Activated CD8-positive, alpha-beta memory T cell treated with anti-CD3 and anti-CD28 coated beads, Interleukin-2, amount 10 ng/mL, durations not matched to agents 7 days and 5 days (primary cell): Measurements from ENCODE around the gene STARD9. TPM values are rescaled to one million over a fixed set of nuclear protein-coding genes. Genes with fewer than 3 reads are reported as not detected.

Experiments used
- ATAC-seq: fragments of 150-1000 bp; cut with Tn5 transposase; one replicate; pipeline ENCODE4 v1.10.0; 2021; ENCODE audit warnings: moderate library complexity
- CTCF ChIA-PET: fragments of 350-600 bp; sonication (Branson Sonifier 250); formaldehyde crosslinking; loops from one replicate; lab custom pipeline; 2021; ENCODE audit warnings: antibody characterized with exemption; lab: Charles Lee
- DNase-seq: peaks from one replicate; pipeline ENCODE4 v3.0.0-alpha.2; 2020
- H3K27ac Mint-ChIP-seq: one replicate; pipeline ENCODE4 v1.8.0; 2021; ENCODE audit warnings: mild to moderate bottlenecking, mixed read lengths
- H3K27me3 Mint-ChIP-seq: one replicate; pipeline ENCODE4 v1.8.0; 2021; ENCODE audit warnings: mixed read lengths
- H3K36me3 Mint-ChIP-seq: one replicate; pipeline ENCODE4 v1.8.0; 2021; ENCODE audit warnings: mild to moderate bottlenecking, mixed read lengths
- H3K4me1 Mint-ChIP-seq: one replicate; pipeline ENCODE4 v1.8.0; 2021; ENCODE audit warnings: mixed read lengths
- H3K4me3 Mint-ChIP-seq: one replicate; pipeline ENCODE4 v1.8.0; 2021; ENCODE audit warnings: mild to moderate bottlenecking, moderate library complexity, mixed read lengths
- H3K9me3 Mint-ChIP-seq: one replicate; pipeline ENCODE4 v1.8.0; 2022; ENCODE audit warnings: low read depth, mixed read lengths
- total RNA-seq, 2 experiments: library from RNA; stranded (reverse); gene quantifications; one replicate each; pipeline ENCODE4 v1.2.3, GENCODE V29; 2021

The STARD9 gene
- total RNA-seq, 2 experiments from 2014 or later = 9.6 to 20.8 TPM

DNA sequence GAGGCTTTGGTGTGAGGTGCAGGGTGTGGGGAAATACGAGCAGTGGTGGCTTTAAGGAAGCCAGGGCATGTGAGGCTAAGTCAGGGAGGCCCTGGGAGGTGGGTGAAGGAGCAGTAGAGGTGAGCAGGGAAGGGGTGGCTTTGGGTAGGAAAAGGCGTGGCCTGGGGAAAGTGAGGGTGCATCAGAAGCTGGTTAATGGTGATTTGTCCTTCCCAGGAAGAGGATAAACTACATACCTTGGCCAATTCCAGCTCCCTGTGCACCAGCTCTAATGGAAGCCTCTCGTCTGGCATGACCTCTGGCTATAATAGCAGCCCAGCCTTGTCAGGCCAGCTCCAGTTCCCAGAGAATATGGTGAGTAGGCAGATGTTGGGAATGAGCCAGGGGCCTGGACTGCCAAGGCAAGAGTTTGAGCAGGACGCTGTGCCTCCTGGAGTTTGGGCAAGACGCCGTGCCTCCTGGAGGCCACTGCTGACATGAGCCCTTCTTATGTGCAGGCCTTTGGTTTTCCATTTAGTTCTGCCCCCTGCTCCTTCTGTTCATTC is 120.2 kb downstream of the STARD9 start:
- no peak overlapping the region for H3K4me3 Mint-ChIP-seq
- H3K9me3 Mint-ChIP-seq = no peaks in the 10 kb centered on the region
- H3K4me1 Mint-ChIP-seq = peaks cover 19% of the 10 kb centered on the region
- ATAC-seq (no peak), DNase-seq (no peak)
- H3K36me3 Mint-ChIP-seq = peaks cover 11% of the 10 kb centered on the region
- CTCF ChIA-PET = interaction anchor here (1.1 kb wide), 1 partner anchor 9 kb away, joined by 3 read pairs; no protein-coding TSS in a partner anchor
- no peaks in the 10 kb centered on the region for H3K27me3 Mint-ChIP-seq
- H3K27ac Mint-ChIP-seq = no peak overlapping the region

DNA sequence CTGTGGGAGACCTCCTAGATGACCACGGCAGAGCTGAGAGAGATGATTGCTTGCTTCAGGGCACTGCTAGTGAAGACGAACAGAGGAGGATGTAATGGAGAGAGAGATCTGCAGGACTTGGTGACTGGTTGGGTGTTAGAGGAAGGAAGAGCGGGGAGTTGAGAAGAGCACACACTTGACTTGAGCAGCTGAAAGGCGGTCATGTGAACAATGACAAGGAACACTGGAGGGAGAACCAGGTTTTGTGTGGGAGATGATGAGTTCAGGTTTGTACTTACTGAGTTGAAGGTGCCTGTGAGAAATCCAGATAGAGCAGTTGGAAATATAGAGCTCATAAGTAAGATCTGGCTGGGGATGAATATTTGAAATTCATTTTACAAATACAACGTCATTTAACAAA is 121.2 kb downstream of the STARD9 start:
- no peak overlapping the region for H3K4me3 Mint-ChIP-seq
- H3K27me3 Mint-ChIP-seq = no peaks in the 10 kb centered on the region
- no peak overlapping the region for H3K27ac Mint-ChIP-seq
- ATAC-seq (no peak), DNase-seq (no peak)
- CTCF ChIA-PET = no interaction called here
- H3K9me3 Mint-ChIP-seq = no peaks in the 10 kb centered on the region
- peaks cover 17% of the 10 kb centered on the region for H3K36me3 Mint-ChIP-seq
- peaks cover 9% of the 10 kb centered on the region for H3K4me1 Mint-ChIP-seq

DNA sequence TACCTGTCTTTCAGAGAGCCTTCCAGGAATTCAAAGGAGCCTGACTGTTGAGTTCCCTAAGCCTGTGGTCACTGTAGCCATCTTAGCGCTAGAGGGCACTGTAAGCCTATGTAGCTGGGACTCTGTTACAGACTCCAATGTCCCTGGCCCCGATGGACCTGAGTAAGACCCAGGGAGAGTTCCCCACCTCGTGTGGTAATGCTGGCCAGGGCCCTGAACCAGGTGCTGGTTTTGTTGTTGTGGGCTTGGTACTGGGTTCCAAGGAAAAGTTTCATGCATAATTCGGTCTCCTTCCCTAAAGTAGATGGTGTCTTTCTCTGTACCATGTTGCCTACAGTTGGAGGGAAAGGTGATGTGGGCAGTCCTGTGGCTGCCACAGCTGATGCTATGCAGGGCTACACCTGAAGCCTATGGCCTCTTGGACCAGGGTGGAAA is 129.1 kb downstream of the STARD9 start:
- CTCF ChIA-PET = interaction anchor here (0.6 to 5.0 kb wide), 13 partner anchors 9 to 581 kb away, joined by 3 to 27 read pairs (median 4); partner anchors contain the start of genes CDAN1 and TTBK2
- Mint-ChIP-seq H3K27ac (no peak overlapping the region), H3K36me3 (peaks cover 11% of the 10 kb centered on the region), H3K4me3 (no peak overlapping the region), H3K27me3 (no peaks in the 10 kb centered on the region), H3K4me1 (no peaks in the 10 kb centered on the region), H3K9me3 (no peaks in the 10 kb centered on the region)
- DNase-seq (peak; percentile 77), ATAC-seq (peak; percentile 96)

DNA sequence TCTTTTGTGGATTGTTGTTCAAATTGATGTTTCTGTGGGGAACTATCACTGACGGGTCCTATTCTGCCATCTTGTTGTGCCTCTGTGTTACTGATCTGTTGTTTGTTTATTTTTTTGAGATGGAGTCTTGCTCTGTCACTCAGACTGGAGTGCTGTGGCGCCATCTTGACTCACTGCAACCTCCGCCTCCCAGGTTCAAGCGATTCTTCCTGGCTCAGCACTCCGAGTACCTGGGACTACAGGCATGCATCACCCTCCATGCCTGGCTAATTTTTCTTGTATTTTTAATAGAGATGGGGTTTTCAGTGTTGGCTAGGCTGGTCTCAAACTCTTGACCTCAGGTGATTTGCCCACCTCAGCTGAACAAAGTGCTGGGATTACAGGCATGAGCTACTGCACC is 129.9 kb downstream of the STARD9 start:
- CTCF ChIA-PET = interaction anchor here (1.0 to 5.0 kb wide), 6 partner anchors 32 to 580 kb away, joined by 4 to 27 read pairs (median 4); partner anchors contain the start of gene CDAN1

DNA sequence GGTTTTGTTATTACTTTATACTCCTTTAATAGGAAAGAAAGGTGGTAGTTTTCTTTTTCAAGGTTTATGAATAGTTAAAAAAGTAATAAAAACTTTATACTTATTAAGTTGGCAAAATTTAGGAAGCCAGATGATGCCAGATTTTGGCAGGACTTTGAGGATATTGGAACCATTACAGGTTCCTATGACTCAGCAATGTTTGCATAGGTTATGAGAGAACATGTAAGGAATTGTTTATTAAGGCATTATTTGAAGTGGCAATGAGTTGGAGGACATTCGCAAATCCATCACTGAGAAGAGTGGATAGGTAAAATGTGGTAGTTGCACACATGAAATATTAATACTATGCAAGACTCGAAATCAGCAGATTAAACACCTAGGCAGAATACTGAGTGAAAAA is 131.7 kb downstream of the STARD9 start:
- no peaks in the 10 kb centered on the region for H3K27me3 Mint-ChIP-seq
- no peak for ATAC-seq

More for the DNA sequence above, 129.9 kb downstream of the STARD9 start:
- H3K27ac Mint-ChIP-seq = no peak overlapping the region
- H3K9me3 Mint-ChIP-seq = no peaks in the 10 kb centered on the region
- no peaks in the 10 kb centered on the region for H3K4me1 Mint-ChIP-seq
- DNase-seq (no peak), ATAC-seq (no peak)
- no peaks in the 10 kb centered on the region for H3K27me3 Mint-ChIP-seq
- H3K36me3 Mint-ChIP-seq = peaks cover 7% of the 10 kb centered on the region
- no peak overlapping the region for H3K4me3 Mint-ChIP-seq

DNA sequence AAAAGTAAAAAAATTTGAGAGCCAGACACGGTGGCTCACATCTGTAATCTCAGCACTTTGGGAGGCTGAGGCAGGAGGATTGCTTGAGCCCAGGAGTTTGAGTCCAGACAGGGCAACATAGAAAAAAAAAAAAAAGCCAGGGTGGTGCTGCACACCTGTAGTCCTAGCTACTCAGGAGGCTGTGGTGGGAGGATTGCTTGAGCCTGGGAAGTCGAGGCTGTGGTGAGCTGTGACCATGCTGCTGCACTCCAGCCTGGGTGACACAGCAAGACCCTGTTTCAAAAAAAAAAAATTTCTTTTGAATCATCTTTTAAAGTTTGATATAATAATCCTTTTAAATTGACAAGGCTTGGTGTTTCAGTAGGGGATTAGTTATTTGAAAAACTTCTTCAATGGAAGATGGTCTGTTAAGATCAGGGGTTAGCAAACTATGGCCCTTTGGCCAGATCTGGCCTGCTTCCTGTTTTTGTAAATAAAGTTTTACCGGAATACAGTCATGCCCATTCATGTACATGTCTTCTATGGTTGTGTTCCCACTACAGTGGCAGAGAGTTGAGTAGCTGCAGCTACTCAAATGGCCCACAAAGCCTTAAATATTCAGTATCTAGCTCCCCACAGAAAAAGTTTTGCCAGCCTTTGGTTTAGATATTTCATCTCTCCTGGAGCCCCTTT is 132.6 kb downstream of the STARD9 start:
- no peaks in the 10 kb centered on the region for H3K27me3 Mint-ChIP-seq
- no peaks in the 10 kb centered on the region for H3K4me1 Mint-ChIP-seq
- no peak overlapping the region for H3K27ac Mint-ChIP-seq
- no peak overlapping the region for H3K4me3 Mint-ChIP-seq
- no peaks in the 10 kb centered on the region for H3K36me3 Mint-ChIP-seq
- CTCF ChIA-PET = interaction anchor here (1.4 to 5.0 kb wide), 2 partner anchors 219 to 496 kb away, joined by 3 to 27 read pairs; no protein-coding TSS in a partner anchor
- no peak for DNase-seq
- no peak for ATAC-seq
- no peaks in the 10 kb centered on the region for H3K9me3 Mint-ChIP-seq

More for the DNA sequence above, 131.7 kb downstream of the STARD9 start:
- no peak for DNase-seq
- H3K36me3 Mint-ChIP-seq = no peaks in the 10 kb centered on the region
- CTCF ChIA-PET = interaction anchor here (2.3 to 5.0 kb wide), 2 partner anchors 220 to 497 kb away, joined by 7 to 27 read pairs; no protein-coding TSS in a partner anchor
- H3K27ac Mint-ChIP-seq = no peak overlapping the region
- H3K9me3 Mint-ChIP-seq = no peaks in the 10 kb centered on the region
- no peaks in the 10 kb centered on the region for H3K4me1 Mint-ChIP-seq
- no peak overlapping the region for H3K4me3 Mint-ChIP-seq

DNA sequence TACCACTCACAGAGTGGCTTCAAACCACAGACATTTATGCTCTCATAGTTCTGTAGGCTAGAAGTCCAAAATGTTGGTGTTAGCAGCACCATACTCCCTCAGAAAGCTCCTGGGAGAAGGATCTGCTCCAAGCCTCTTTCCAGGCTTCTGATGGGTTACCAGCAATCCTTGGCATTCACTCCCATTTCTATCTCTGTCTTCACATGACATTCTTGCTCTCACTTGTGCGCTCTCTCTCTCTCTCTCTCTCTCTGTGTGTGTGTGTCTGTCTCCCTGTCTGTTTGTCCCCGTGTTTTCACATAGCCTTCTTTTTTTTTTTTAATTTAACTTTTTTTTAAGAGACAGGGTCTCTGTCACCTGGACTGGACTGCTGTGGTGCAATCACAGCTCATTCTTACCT is 135.3 kb downstream of the STARD9 start:
- Mint-ChIP-seq H3K27me3 (no peaks in the 10 kb centered on the region), H3K4me3 (no peak overlapping the region), H3K27ac (no peak overlapping the region), H3K9me3 (no peaks in the 10 kb centered on the region), H3K36me3 (no peaks in the 10 kb centered on the region), H3K4me1 (no peaks in the 10 kb centered on the region)
- CTCF ChIA-PET = interaction anchor here (1.1 kb wide), 1 partner anchor 214 kb away, joined by 3 read pairs; no protein-coding TSS in a partner anchor
- ATAC-seq (no peak), DNase-seq (no peak)

DNA sequence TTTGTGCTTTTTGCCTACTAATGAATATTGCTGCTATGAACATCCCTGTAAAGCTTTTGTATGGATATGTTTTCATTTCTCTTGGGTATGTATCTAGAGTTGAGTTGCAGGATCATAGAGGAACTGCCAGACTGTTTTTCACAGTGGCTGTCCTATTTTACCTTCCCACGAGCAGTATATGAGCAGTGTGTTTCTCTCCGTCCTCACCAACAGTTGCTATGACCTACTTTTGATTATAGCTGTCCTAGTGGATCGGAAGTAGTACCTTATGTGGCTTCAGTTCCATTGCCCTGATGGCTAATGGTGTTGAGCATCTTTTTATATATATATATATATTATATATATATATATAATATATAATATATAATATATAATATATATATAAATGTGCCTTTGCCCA is 136.3 kb downstream of the STARD9 start:
- no peaks in the 10 kb centered on the region for H3K9me3 Mint-ChIP-seq
- H3K4me3 Mint-ChIP-seq = no peak overlapping the region
- no peak overlapping the region for H3K27ac Mint-ChIP-seq
- no peaks in the 10 kb centered on the region for H3K4me1 Mint-ChIP-seq
- no peaks in the 10 kb centered on the region for H3K27me3 Mint-ChIP-seq
- CTCF ChIA-PET = interaction anchor here (1.1 kb wide), 1 partner anchor 213 kb away, joined by 3 read pairs; no protein-coding TSS in a partner anchor
- ATAC-seq = no peak
- no peaks in the 10 kb centered on the region for H3K36me3 Mint-ChIP-seq
- DNase-seq = no peak

DNA sequence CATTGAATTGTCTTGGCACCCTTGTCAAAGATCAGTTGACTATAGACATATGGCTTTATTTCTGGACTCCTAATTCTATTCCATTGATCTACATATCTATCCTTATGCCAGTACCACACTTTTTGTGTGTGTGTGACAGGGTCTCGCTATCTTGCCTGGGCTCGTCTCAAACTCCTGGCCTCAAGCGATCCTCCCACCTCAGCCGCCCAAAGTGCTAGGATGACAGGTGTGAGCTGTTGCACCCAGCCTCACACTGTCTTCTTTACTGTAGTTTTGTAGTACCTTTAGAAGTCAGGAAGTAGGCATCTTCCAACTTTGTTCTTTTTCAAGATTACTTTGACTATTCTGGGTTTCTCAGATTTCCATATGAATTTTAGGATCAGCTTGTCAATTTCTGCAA is 137.2 kb downstream of the STARD9 start:
- Mint-ChIP-seq H3K36me3 (no peaks in the 10 kb centered on the region), H3K9me3 (no peaks in the 10 kb centered on the region), H3K4me1 (no peaks in the 10 kb centered on the region), H3K27me3 (no peaks in the 10 kb centered on the region), H3K27ac (no peak overlapping the region), H3K4me3 (no peak overlapping the region)
- DNase-seq (no peak), ATAC-seq (no peak)
- CTCF ChIA-PET = no interaction called here

DNA sequence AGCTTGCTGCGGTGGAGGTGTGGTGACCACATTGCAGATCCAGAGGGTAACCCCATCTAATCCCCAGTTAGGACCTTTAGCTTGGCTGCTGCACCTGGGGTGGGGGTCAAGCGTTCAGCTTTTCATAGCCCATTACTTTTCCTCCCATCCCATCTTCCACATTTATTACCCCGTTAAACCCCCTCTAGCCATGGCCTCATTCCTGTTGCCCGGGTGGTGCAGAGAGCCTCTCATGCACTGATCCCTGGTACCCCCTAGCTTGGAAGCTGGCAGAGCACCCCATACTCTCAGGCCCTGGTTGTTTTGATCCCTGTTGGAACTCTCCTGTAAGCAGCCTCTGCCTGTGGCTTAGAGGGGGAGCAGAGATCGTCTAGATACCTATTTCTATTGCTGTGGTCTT is 140.7 kb downstream of the STARD9 start:
- Mint-ChIP-seq H3K4me3 (no peak overlapping the region), H3K27ac (no peak overlapping the region), H3K27me3 (no peaks in the 10 kb centered on the region), H3K9me3 (no peaks in the 10 kb centered on the region), H3K4me1 (no peaks in the 10 kb centered on the region), H3K36me3 (peaks cover 6% of the 10 kb centered on the region)
- no peak for ATAC-seq
- no peak for DNase-seq
- CTCF ChIA-PET = interaction anchor here (0.8 kb wide), 1 partner anchor 211 kb away, joined by 3 read pairs; no protein-coding TSS in a partner anchor

DNA sequence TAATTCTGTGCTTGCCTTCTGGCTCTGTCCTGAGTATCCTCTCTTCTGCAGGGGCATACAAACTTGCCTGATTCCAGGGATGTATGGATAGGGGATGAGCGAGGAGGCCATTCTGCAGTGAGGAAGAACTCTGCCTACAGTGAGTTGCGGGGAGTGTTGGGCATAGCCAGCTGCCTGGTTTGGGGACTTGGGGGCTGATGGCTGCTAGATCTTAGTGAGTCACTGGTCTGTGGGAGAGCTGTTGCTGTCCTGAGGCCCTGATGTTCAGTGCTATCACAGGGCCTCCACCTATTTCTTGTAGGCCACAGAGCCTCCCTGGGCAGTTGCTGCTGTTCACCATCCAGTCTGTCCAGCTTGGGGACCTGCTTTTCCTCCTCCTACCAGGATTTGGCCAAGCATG is 141.2 kb downstream of the STARD9 start:
- CTCF ChIA-PET = interaction anchor here (0.8 kb wide), 1 partner anchor 210 kb away, joined by 3 read pairs; no protein-coding TSS in a partner anchor
- no peak overlapping the region for H3K27ac Mint-ChIP-seq
- no peaks in the 10 kb centered on the region for H3K4me1 Mint-ChIP-seq
- H3K36me3 Mint-ChIP-seq = peaks cover 6% of the 10 kb centered on the region
- H3K27me3 Mint-ChIP-seq = no peaks in the 10 kb centered on the region
- H3K9me3 Mint-ChIP-seq = no peaks in the 10 kb centered on the region
- DNase-seq = no peak
- no peak overlapping the region for H3K4me3 Mint-ChIP-seq
- ATAC-seq = no peak

DNA sequence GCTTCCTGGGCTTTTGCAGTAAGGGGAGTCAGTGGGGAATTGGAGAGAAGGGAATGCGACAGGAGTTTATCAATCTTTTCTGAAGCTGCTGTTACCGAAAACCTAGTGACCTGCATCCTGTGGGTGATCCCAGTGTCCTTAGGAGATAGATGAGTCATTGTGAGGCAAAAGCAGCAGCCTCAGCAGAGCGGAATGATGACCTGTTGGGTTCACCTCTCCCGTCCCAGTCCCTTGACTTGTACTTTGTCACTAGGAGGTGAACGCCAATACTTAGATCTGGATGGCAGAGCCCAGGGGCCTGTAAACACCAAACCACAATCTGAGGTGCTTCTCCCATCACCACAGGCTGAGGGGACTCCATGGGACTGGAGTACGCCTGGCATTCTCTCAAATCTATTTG is 143.6 kb downstream of the STARD9 start:
- Mint-ChIP-seq H3K27me3 (no peaks in the 10 kb centered on the region), H3K27ac (no peak overlapping the region), H3K4me3 (no peak overlapping the region), H3K9me3 (no peaks in the 10 kb centered on the region), H3K4me1 (no peaks in the 10 kb centered on the region), H3K36me3 (peaks cover 8% of the 10 kb centered on the region)
- CTCF ChIA-PET = interaction anchor here (0.9 to 1.3 kb wide), 2 partner anchors 15 to 20 kb away, joined by 3 read pairs; no protein-coding TSS in a partner anchor
- DNase-seq (no peak), ATAC-seq (no peak)

DNA sequence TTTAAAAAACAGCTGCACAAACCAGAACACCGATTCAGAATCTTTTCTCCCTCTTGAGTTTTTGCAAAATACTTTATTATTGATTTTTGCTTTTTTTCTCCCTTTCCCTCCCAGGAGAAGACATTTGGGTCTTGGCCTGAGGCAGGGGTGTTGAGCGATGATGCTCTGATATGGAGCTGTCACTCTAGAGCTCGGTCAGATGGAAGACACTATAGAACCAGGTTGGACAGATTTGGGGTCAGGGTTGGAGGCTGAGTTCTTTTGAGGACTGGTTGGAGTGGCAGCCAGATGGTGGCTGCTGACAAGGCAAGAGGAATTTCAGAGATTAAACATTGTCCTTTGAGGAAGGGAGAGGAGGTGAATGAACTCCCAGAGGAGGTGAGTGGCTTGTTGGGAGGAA is 144.7 kb downstream of the STARD9 start:
- ATAC-seq (no peak), DNase-seq (no peak)
- CTCF ChIA-PET = interaction anchor here (1.3 kb wide), 1 partner anchor 19 kb away, joined by 3 read pairs; no protein-coding TSS in a partner anchor
- H3K4me3 Mint-ChIP-seq = no peak overlapping the region
- H3K4me1 Mint-ChIP-seq = no peaks in the 10 kb centered on the region
- H3K9me3 Mint-ChIP-seq = no peaks in the 10 kb centered on the region
- H3K27me3 Mint-ChIP-seq = no peaks in the 10 kb centered on the region
- no peak overlapping the region for H3K27ac Mint-ChIP-seq
- H3K36me3 Mint-ChIP-seq = peaks cover 15% of the 10 kb centered on the region
